Left ventricle myocardium inferior (tissue), 1 donor: ENCODE measurements around the gene PDE1C. TPM values are rescaled to one million over a fixed set of nuclear protein-coding genes. Genes with fewer than 3 reads are reported as not detected.

ENCODE experiments used
- DNase-seq: peaks from one replicate; pipeline ENCODE4 v3.0.0-alpha.2; 2020
- H3K27ac ChIP-seq: fragments of 200-600 bp; replicated peaks from 2 replicates; pipeline ENCODE4 v1.8.0; 2021
- H3K27me3 ChIP-seq: fragments of 200-600 bp; 2 replicates; pipeline ENCODE4 v1.8.0; 2021; ENCODE audit warnings: low read depth
- H3K36me3 ChIP-seq: fragments of 200-600 bp; 2 replicates; pipeline ENCODE4 v1.8.0; 2021
- H3K4me1 ChIP-seq: fragments of 200-600 bp; 2 replicates; pipeline ENCODE4 v1.8.0; 2021
- H3K4me3 ChIP-seq: fragments of 200-600 bp; 2 replicates; pipeline ENCODE4 v1.8.0; 2021; ENCODE audit warnings: mild to moderate bottlenecking, moderate library complexity
- H3K9me3 ChIP-seq: fragments of 200-600 bp; replicated peaks from 2 replicates; pipeline ENCODE4 v1.8.0; 2021
- intact Hi-C: fragments of 100-400 bp; cut with micrococcal nuclease; formaldehyde crosslinking; loops from one replicate; pipeline ENCODE4 v1.11.0; 2022
- total RNA-seq: library from RNA; stranded (reverse); fragmentation: NEBNext Ultra II Directional; extraction: Animal tissue kit (Norgen Biotek cat#: 25700); gene quantifications from one replicate; pipeline ENCODE4 v1.2.1, GENCODE V29; 2021
- TF ChIP-seq, protein P1 (sequence below): fragments of 200-600 bp; IDR thresholded peaks from 2 replicates; pipeline ENCODE4 v1.8.0; 2021; ENCODE audit warnings: antibody characterized with exemption, mild to moderate bottlenecking, borderline replicate concordance
- donor health status: DM: no; HTN: yes; CAD: no; lungs with severe emphysema.

PDE1C gene
- total RNA-seq, 1 donor from 2014 or later, result 207 TPM

DNA sequence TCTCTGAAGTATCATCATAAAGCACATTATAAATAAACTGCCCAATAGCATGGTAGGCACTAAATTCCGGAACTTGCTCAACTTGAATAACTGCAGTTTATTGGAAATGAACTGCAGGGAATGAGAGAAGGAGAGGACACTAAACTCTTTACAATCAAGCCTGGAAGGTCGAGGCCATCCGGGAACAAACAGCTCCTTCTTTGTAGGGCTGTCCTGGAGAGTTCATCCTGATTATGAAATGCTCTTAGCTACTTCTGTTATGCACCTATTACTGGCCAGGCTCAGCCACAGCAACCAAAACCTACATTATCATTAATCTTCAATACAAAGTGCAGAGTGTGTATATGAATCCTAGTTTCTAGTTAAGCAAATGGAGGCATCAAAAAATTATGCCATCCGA lies 318.5 kb downstream of the PDE1C start:
- Histone ChIP-seq H3K27ac (no peak overlapping the region), H3K27me3 (no peaks in the 10 kb centered on the region), H3K36me3 (no peaks in the 10 kb centered on the region), H3K4me1 (no peaks in the 10 kb centered on the region), H3K9me3 (no peaks in the 10 kb centered on the region), H3K4me3 (no peak overlapping the region)
- no peak for DNase-seq
- TF ChIP-seq, protein P1, sequence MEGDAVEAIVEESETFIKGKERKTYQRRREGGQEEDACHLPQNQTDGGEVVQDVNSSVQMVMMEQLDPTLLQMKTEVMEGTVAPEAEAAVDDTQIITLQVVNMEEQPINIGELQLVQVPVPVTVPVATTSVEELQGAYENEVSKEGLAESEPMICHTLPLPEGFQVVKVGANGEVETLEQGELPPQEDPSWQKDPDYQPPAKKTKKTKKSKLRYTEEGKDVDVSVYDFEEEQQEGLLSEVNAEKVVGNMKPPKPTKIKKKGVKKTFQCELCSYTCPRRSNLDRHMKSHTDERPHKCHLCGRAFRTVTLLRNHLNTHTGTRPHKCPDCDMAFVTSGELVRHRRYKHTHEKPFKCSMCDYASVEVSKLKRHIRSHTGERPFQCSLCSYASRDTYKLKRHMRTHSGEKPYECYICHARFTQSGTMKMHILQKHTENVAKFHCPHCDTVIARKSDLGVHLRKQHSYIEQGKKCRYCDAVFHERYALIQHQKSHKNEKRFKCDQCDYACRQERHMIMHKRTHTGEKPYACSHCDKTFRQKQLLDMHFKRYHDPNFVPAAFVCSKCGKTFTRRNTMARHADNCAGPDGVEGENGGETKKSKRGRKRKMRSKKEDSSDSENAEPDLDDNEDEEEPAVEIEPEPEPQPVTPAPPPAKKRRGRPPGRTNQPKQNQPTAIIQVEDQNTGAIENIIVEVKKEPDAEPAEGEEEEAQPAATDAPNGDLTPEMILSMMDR, result no peak
- intact Hi-C loops, result no loop called here

DNA sequence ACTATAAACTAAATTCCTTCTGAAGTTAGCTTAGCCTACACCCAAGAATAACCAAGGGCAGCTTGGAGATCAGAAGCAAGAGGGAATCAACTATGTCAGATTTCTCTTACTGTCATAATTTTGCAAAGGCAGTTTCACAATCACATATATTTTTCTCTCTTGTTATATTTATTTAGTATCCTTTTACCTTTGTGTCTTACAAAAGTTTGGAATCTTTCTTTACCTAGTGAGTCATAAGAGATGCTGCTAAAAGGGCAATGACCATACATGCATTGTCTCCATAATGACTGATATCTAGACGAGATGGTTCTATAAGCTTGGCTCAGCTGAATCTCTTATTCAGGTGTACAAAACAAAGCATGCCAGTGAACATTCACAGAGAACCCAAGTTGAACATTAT lies 322.1 kb downstream of the PDE1C start:
- intact Hi-C loops, result loop anchor here (10.0 kb wide), 1 partner anchor 597 kb away; no protein-coding TSS in a partner anchor
- Histone ChIP-seq H3K4me1 (no peaks in the 10 kb centered on the region), H3K27ac (no peak overlapping the region), H3K4me3 (no peak overlapping the region), H3K9me3 (no peaks in the 10 kb centered on the region), H3K27me3 (no peaks in the 10 kb centered on the region), H3K36me3 (no peaks in the 10 kb centered on the region)
- TF ChIP-seq, protein P1, result no peak
- DNase-seq, result no peak

DNA sequence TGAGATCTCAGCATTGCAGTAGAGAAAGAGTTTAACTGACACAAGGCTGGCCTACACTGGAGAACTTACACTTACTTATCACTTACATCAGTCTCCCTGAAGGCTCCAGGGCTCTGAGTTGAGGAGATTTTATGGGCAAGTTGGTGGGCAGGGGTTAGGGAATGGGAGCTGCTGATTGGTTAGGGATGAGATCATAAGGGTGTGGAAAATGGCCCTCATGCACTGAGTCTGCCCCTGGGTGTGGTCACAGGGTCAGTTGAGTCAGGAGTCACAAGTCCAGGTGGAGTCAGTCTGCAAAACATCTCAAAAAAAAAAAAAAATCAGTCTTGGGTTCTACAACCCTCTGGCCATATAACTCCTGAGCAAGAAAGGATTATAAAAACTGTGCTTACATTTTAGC lies 322.7 kb downstream of the PDE1C start:
- no peak overlapping the region for H3K27ac ChIP-seq
- H3K9me3 ChIP-seq, result no peaks in the 10 kb centered on the region
- no peaks in the 10 kb centered on the region for H3K27me3 ChIP-seq
- intact Hi-C loops, result loop anchor here (10.0 kb wide), 1 partner anchor 597 kb away; no protein-coding TSS in a partner anchor
- no peaks in the 10 kb centered on the region for H3K4me1 ChIP-seq
- TF ChIP-seq, protein P1, result no peak
- DNase-seq, result no peak
- H3K4me3 ChIP-seq, result no peak overlapping the region
- no peaks in the 10 kb centered on the region for H3K36me3 ChIP-seq

DNA sequence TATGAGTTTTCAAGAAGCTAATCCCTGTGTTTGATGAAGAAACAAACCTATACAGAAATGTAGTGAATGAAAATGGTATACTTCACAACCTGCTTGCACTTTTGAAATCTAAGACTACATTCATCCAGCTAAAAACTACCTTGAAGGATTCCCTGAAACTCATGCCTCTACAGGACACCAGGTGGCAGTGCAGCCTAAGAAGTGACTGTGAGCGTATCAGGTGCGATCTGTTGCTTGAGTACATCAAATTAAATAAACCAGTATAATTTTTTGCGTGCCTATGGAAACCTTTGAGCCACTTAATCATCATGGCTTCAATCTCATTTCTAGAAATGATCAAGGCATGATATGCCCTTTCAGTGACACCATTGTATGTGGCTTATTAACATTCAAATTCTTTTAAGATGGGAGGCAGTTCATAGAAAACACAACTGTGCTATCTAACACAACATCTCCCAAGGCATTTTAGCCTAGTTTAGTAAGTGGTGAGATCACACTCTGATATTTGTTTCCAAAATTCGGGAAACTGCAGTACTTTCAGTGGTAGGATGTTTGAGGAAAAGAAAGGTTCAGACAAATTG lies 325.8 kb downstream of the PDE1C start:
- peak; percentile 29 for DNase-seq
- H3K27ac ChIP-seq, result no peak overlapping the region
- H3K36me3 ChIP-seq, result no peaks in the 10 kb centered on the region
- no peaks in the 10 kb centered on the region for H3K9me3 ChIP-seq
- H3K4me1 ChIP-seq, result no peaks in the 10 kb centered on the region
- H3K4me3 ChIP-seq, result no peak overlapping the region
- TF ChIP-seq, protein P1, result peak; percentile 89
- intact Hi-C loops, result loop anchor here (2.0 to 10.0 kb wide), 2 partner anchors 460 to 600 kb away; no protein-coding TSS in a partner anchor
- H3K27me3 ChIP-seq, result no peaks in the 10 kb centered on the region

DNA sequence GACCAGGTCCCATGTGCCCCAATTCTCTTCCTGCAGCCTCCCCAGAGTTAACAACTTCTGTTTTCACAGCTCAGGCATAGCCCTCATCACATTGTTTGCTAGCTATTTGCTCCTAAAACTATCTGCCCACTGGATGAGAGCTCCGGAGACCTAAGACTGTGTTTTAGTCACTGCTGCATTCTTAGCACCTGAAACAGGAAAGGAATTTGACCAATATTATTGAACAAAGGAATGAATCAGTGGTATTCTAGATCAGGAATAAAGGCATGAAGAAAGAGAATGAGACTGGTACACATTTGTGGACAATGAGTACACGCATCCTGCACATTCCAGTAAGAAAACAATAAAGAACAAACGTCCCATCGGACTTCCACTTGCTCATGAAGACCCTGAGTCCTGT lies 328.4 kb downstream of the PDE1C start:
- Histone ChIP-seq H3K27me3 (no peaks in the 10 kb centered on the region), H3K36me3 (no peaks in the 10 kb centered on the region), H3K4me1 (no peaks in the 10 kb centered on the region), H3K27ac (no peak overlapping the region), H3K9me3 (no peaks in the 10 kb centered on the region), H3K4me3 (no peak overlapping the region)
- TF ChIP-seq, protein P1, result no peak
- intact Hi-C loops, result loop anchor here (10.0 kb wide), 1 partner anchor 603 kb away; no protein-coding TSS in a partner anchor
- no peak for DNase-seq
